Vagina (tissue), 2 donors: Measurements from ENCODE around the gene TOR1AIP2. TPM values are rescaled to one million over a fixed set of nuclear protein-coding genes. Genes with fewer than 3 reads are reported as not detected.

Experiments
- DNase-seq, 2 donors: peaks; one replicate each; pipeline ENCODE4 v3.0.0-alpha.2; 2017; ENCODE audit errors: extremely low spot score in 2 of 2
- H3K27ac ChIP-seq: fragments of 200-600 bp; sonication (generic); one replicate; pipeline ENCODE4 v1.5.1; 2019
- H3K27me3 ChIP-seq: fragments of 200-600 bp; sonication (generic); one replicate; pipeline ENCODE4 v1.5.1; 2019
- H3K36me3 ChIP-seq, 2 donors: fragments of 200-600 bp; sonication (generic); one replicate each; pipeline ENCODE4 v1.5.1; 2017 to 2019
- H3K4me1 ChIP-seq: fragments of 200-600 bp; sonication (generic); one replicate; pipeline ENCODE4 v1.5.1; 2019
- H3K4me3 ChIP-seq, 2 donors: fragments of 200-600 bp; sonication (generic); 1 replicate in 1 of 2; 2 replicates in 1 of 2; pipeline ENCODE4 v1.5.1; 2016 to 2019
- H3K9me3 ChIP-seq: fragments of 200-600 bp; sonication (generic); one replicate; pipeline ENCODE4 v1.5.1; 2019
- CTCF ChIP-seq, 3 experiments: fragments of 450-650 bp in 2 of 3; fragments of 200-600 bp in 1 of 3; sonication (generic) in 1 of 3; IDR thresholded peaks; one replicate each; pipeline ENCODE4 v1.5.1; 2017 to 2019; ENCODE audit warnings: antibody characterized with exemption in 3 of 3, mild to moderate bottlenecking in 2 of 3, moderate library complexity in 2 of 3
- POLR2A ChIP-seq, 2 donors: fragments of 450-650 bp; IDR thresholded peaks; one replicate each; pipeline ENCODE4 v1.6.1; 2017; ENCODE audit warnings: antibody characterized with exemption in 2 of 2, mild to moderate bottlenecking in 2 of 2, moderate library complexity in 2 of 2
- POLR2AphosphoS5 ChIP-seq, 2 donors: sonication (generic); formaldehyde crosslinking; IDR thresholded peaks; one replicate each; pipeline ENCODE4 v1.9.0; 2017; ENCODE audit warnings: antibody characterized with exemption in 2 of 2, mild to moderate bottlenecking in 2 of 2, low read depth in 1 of 2; ENCODE audit not compliant: insufficient read depth in 1 of 2
- intact Hi-C: fragments of 100-400 bp; cut with DNase I; formaldehyde crosslinking; loops from one replicate; pipeline ENCODE4 v1.15.1; 2023
- total RNA-seq: library from RNA; depleted of rRNA; stranded (reverse); fragments of >200 nt; gene quantifications from one replicate; pipeline ENCODE4 v1.2.3, GENCODE V29; 2016

Gene TOR1AIP2
- total RNA-seq, 1 donor from 2014 or later, result 53.8 TPM

GRCh38 chr1:179924268-179924667, 46.7 kb upstream of the TOR1AIP2 start:
- intact Hi-C loops, result no loop called here
- no peaks in the 10 kb centered on the region for H3K9me3 ChIP-seq
- H3K36me3 ChIP-seq, result no peaks in the 10 kb centered on the region
- H3K4me3 ChIP-seq, result no peak overlapping the region
- no peaks in the 10 kb centered on the region for H3K27me3 ChIP-seq
- H3K27ac ChIP-seq, result no peak overlapping the region
- DNase-seq, result no peak
- TF ChIP-seq POLR2A (IDR thresholded peaks at IDR 0.05) (no peak), CTCF (IDR thresholded peaks at IDR 0.05) (no peak), POLR2AphosphoS5 (IDR thresholded peaks at IDR 0.05; ENCODE audit: insufficient read depth in 1 of 2, low read depth in 1 of 2) (no peak)
- no peaks in the 10 kb centered on the region for H3K4me1 ChIP-seq

GRCh38 chr1:179923029-179923428, 45.4 kb upstream of the TOR1AIP2 start:
- TF ChIP-seq POLR2A (IDR thresholded peaks at IDR 0.05), result no peak
- TF ChIP-seq CTCF (IDR thresholded peaks at IDR 0.05), result no peak
- no peak for TF ChIP-seq POLR2AphosphoS5 (IDR thresholded peaks at IDR 0.05; ENCODE audit: insufficient read depth in 1 of 2, low read depth in 1 of 2)
- DNase-seq, result no peak
- intact Hi-C loops, result no loop called here
- Histone ChIP-seq H3K36me3 (peaks cover 0 to 7% of the 10 kb centered on the region in 2 donors), H3K4me3 (no peak overlapping the region), H3K27ac (no peak overlapping the region), H3K9me3 (no peaks in the 10 kb centered on the region), H3K4me1 (no peaks in the 10 kb centered on the region), H3K27me3 (no peaks in the 10 kb centered on the region)

GRCh38 chr1:179921981-179922872, 44.6 kb upstream of the TOR1AIP2 start:
- Histone ChIP-seq H3K36me3 (peaks cover 0 to 14% of the 10 kb centered on the region in 2 donors), H3K9me3 (no peaks in the 10 kb centered on the region), H3K27ac (no peak overlapping the region), H3K27me3 (no peaks in the 10 kb centered on the region), H3K4me1 (no peaks in the 10 kb centered on the region), H3K4me3 (no peak overlapping the region)
- DNase-seq, result no peak
- TF ChIP-seq POLR2A (IDR thresholded peaks at IDR 0.05) (no peak), POLR2AphosphoS5 (IDR thresholded peaks at IDR 0.05; ENCODE audit: insufficient read depth in 1 of 2, low read depth in 1 of 2) (no peak), CTCF (IDR thresholded peaks at IDR 0.05) (no peak)
- intact Hi-C loops, result no loop called here

GRCh38 chr1:179921472-179921871, 43.9 kb upstream of the TOR1AIP2 start:
- DNase-seq, result no peak
- H3K36me3 ChIP-seq, result peaks cover 0 to 20% of the 10 kb centered on the region in 2 donors
- intact Hi-C loops, result no loop called here
- TF ChIP-seq CTCF (IDR thresholded peaks at IDR 0.05), result no peak
- TF ChIP-seq POLR2AphosphoS5 (IDR thresholded peaks at IDR 0.05; ENCODE audit: insufficient read depth in 1 of 2, low read depth in 1 of 2), result no peak
- no peak for TF ChIP-seq POLR2A (IDR thresholded peaks at IDR 0.05)
- H3K4me3 ChIP-seq, result no peak overlapping the region
- no peaks in the 10 kb centered on the region for H3K27me3 ChIP-seq
- H3K27ac ChIP-seq, result no peak overlapping the region
- H3K4me1 ChIP-seq, result no peaks in the 10 kb centered on the region
- H3K9me3 ChIP-seq, result no peaks in the 10 kb centered on the region
